CD4-positive, alpha-beta T cell (primary cell): ENCODE data around the gene PSAT1. TPM values are rescaled to one million over a fixed set of nuclear protein-coding genes. Genes with fewer than 3 reads are reported as not detected.

Source experiments
- ATAC-seq: fragments of 200-7000 bp; cut with Tn5 transposase; one replicate; pipeline ENCODE4 v1.10.0; 2022; ENCODE audit warnings: mild to moderate bottlenecking; ENCODE audit not compliant: poor library complexity
- CTCF ChIA-PET: fragments of 350-600 bp; sonication (Branson Sonifier 250); formaldehyde crosslinking; loops from one replicate; lab custom pipeline; 2021; ENCODE audit warnings: antibody characterized with exemption, inconsistent platforms; lab: Charles Lee
- POLR2A ChIA-PET: fragments of 350-600 bp; sonication (Branson Sonifier 250); formaldehyde crosslinking; loops from one replicate; lab custom pipeline; 2021; ENCODE audit warnings: antibody characterized with exemption, inconsistent platforms; lab: Charles Lee
- DNase-seq, 14 experiments: peaks; one replicate each; pipeline ENCODE4 v3.0.0-alpha.2; 2013 to 2020; ENCODE audit warnings: mixed read lengths in 2 of 14
- H3K27ac ChIP-seq, 2 donors: one replicate each; pipeline versions ENCODE4 v1.5.1 to v1.7.0; 2013; ENCODE audit warnings: low read length in 2 of 2, low read depth in 1 of 2, mild to moderate bottlenecking in 1 of 2
- H3K27me3 ChIP-seq, 2 experiments: 1 replicate in 1 of 2; 2 replicates in 1 of 2; pipeline versions ENCODE4 v1.6.1 to v1.7.0; 2013; ENCODE audit warnings: low read length in 2 of 2, control low read depth in 1 of 2, mild to moderate bottlenecking in 1 of 2, moderate library complexity in 1 of 2; ENCODE audit not compliant: insufficient read depth in 2 of 2, control insufficient read depth in 1 of 2
- H3K36me3 ChIP-seq: one replicate; pipeline ENCODE4 v1.6.1; 2013; ENCODE audit warnings: low read length, control low read depth; ENCODE audit not compliant: insufficient read depth
- H3K4me1 ChIP-seq: one replicate; pipeline ENCODE4 v1.6.1; 2013; ENCODE audit warnings: low read length, control low read depth; ENCODE audit not compliant: insufficient read depth
- H3K4me3 ChIP-seq: one replicate; pipeline ENCODE4 v1.5.1; 2013; ENCODE audit warnings: mild to moderate bottlenecking, low read length, moderate library complexity
- H3K9me3 ChIP-seq, 2 experiments: 1 replicate in 1 of 2; 2 replicates in 1 of 2; pipeline versions ENCODE4 v1.6.1 to v1.7.0; 2013; ENCODE audit warnings: low read length in 2 of 2, mild to moderate bottlenecking in 2 of 2, control low read depth in 1 of 2, moderate library complexity in 1 of 2; ENCODE audit not compliant: control insufficient read depth in 1 of 2, insufficient read depth in 1 of 2
- H3K27ac Mint-ChIP-seq: one replicate; pipeline ENCODE4 v1.8.0; 2020; ENCODE audit warnings: mixed read lengths
- H3K27me3 Mint-ChIP-seq: one replicate; pipeline ENCODE4 v1.8.0; 2021; ENCODE audit warnings: mixed read lengths
- H3K36me3 Mint-ChIP-seq: one replicate; pipeline ENCODE4 v1.8.0; 2021; ENCODE audit warnings: low read depth, mixed read lengths
- H3K4me1 Mint-ChIP-seq: one replicate; pipeline ENCODE4 v1.8.0; 2021; ENCODE audit warnings: low read depth, mixed read lengths
- H3K4me3 Mint-ChIP-seq: one replicate; pipeline ENCODE4 v1.8.0; 2020; ENCODE audit warnings: mild to moderate bottlenecking, mixed read lengths
- H3K9me3 Mint-ChIP-seq: one replicate; pipeline ENCODE4 v1.8.0; 2020; ENCODE audit warnings: mixed read lengths
- intact Hi-C, 2 experiments: fragments of 100-400 bp; cut with DNase I in 1 of 2; cut with micrococcal nuclease in 1 of 2; formaldehyde crosslinking; loops; one replicate each; pipeline versions ENCODE4 v1.15.1 to v1.9.0; 2023 to 2025; cut with DNase I, micrococcal nuclease
- total RNA-seq, 174 experiments: library from RNA in 2 of 174; stranded (reverse) in 2 of 174; gene quantifications; one replicate each; pipeline ENCODE4 v1.2.3 and lab custom pipeline; 2021 to 2026
- TF ChIP-seq, protein P1 (sequence below): fragments of 200-600 bp; IDR thresholded peaks from one replicate; pipeline ENCODE4 v1.8.0; 2022; ENCODE audit warnings: antibody characterized with exemption, mild to moderate bottlenecking

Gene PSAT1
- total RNA-seq, 2 experiments from 2014 or later, result 0.30 to 0.61 TPM

GRCh38 chr9:78272307-78272706 lies 24.6 kb upstream of the PSAT1 start:
- Mint-ChIP-seq H3K4me1 (no peaks in the 10 kb centered on the region), H3K4me3 (no peak overlapping the region), H3K27me3 (no peaks in the 10 kb centered on the region), H3K9me3 (no peaks in the 10 kb centered on the region), H3K36me3 (peaks cover 39% of the 10 kb centered on the region), H3K27ac (no peak overlapping the region)
- Histone ChIP-seq H3K27me3 (no peaks in the 10 kb centered on the region), H3K4me1 (no peaks in the 10 kb centered on the region), H3K36me3 (peaks cover 16% of the 10 kb centered on the region), H3K27ac (no peak overlapping the region), H3K4me3 (no peak overlapping the region), H3K9me3 (no peaks in the 10 kb centered on the region)
- ATAC-seq (no peak), DNase-seq (no peak)
- ChIA-PET POLR2A (interaction anchor here (1.1 kb wide), 1 partner anchor 24 kb away, joined by 3 read pairs; the partner anchor contains the start of gene PSAT1), CTCF (no interaction called here)
- TF ChIP-seq, protein P1, sequence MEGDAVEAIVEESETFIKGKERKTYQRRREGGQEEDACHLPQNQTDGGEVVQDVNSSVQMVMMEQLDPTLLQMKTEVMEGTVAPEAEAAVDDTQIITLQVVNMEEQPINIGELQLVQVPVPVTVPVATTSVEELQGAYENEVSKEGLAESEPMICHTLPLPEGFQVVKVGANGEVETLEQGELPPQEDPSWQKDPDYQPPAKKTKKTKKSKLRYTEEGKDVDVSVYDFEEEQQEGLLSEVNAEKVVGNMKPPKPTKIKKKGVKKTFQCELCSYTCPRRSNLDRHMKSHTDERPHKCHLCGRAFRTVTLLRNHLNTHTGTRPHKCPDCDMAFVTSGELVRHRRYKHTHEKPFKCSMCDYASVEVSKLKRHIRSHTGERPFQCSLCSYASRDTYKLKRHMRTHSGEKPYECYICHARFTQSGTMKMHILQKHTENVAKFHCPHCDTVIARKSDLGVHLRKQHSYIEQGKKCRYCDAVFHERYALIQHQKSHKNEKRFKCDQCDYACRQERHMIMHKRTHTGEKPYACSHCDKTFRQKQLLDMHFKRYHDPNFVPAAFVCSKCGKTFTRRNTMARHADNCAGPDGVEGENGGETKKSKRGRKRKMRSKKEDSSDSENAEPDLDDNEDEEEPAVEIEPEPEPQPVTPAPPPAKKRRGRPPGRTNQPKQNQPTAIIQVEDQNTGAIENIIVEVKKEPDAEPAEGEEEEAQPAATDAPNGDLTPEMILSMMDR, result no peak
- intact Hi-C loops, result no loop called here

GRCh38 chr9:78273761-78274160 lies 23.2 kb upstream of the PSAT1 start:
- Mint-ChIP-seq H3K4me3 (no peak overlapping the region), H3K27me3 (no peaks in the 10 kb centered on the region), H3K36me3 (peaks cover 29% of the 10 kb centered on the region), H3K27ac (no peak overlapping the region), H3K9me3 (no peaks in the 10 kb centered on the region), H3K4me1 (peaks cover 9% of the 10 kb centered on the region)
- Histone ChIP-seq H3K4me1 (no peaks in the 10 kb centered on the region), H3K27me3 (no peaks in the 10 kb centered on the region), H3K36me3 (peaks cover 5% of the 10 kb centered on the region), H3K9me3 (no peaks in the 10 kb centered on the region), H3K4me3 (no peak overlapping the region), H3K27ac (no peak overlapping the region)
- POLR2A ChIA-PET, result no interaction called here
- intact Hi-C loops, result no loop called here
- TF ChIP-seq, protein P1, result no peak
- CTCF ChIA-PET, result interaction anchor here (0.5 kb wide), 1 partner anchor 36 kb away, joined by 3 read pairs; no protein-coding TSS in a partner anchor
- no peak for DNase-seq
- ATAC-seq, result no peak

DNA sequence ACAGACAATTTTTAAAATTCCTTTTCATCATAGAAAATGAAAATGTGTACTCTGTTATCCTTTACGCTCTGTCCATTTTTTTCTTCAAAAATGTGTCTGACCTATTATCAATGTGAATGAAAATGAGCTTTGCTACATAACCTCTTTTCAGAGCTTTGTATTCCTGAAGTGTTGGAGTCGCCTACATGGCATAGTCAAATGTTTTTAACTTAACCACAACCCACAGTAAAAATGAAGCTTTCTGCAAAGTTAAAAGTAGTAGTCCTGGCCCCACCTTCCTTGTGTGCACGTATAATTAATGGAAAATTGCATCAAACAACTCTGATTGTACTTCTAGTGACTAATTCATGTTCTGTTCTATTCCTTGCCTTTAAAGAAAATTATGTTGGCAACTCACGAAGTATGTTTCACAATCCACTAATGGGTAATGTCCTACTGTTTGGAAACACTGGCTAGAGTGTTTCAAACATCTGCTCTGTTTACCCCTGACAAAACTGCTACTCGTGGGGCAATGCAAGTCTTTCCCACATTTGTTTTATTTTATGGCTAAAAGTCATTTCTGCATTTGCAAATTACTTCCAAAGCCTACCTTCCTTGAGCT lies 18.6 kb upstream of the PSAT1 start:
- H3K9me3 ChIP-seq, result no peaks in the 10 kb centered on the region
- ATAC-seq (no peak), DNase-seq (no peak)
- H3K27me3 Mint-ChIP-seq, result no peaks in the 10 kb centered on the region
- H3K27ac ChIP-seq, result no peak overlapping the region
- H3K36me3 Mint-ChIP-seq, result peaks cover 5% of the 10 kb centered on the region
- no peak overlapping the region for H3K27ac Mint-ChIP-seq
- POLR2A ChIA-PET, result interaction anchor here (1.8 kb wide), 1 partner anchor 18 kb away, joined by 5 read pairs; the partner anchor contains the start of gene PSAT1
- no peaks in the 10 kb centered on the region for H3K4me1 ChIP-seq
- TF ChIP-seq, protein P1, result no peak
- CTCF ChIA-PET, result no interaction called here
- peaks cover 9% of the 10 kb centered on the region for H3K4me1 Mint-ChIP-seq
- H3K36me3 ChIP-seq, result no peaks in the 10 kb centered on the region
- no peaks in the 10 kb centered on the region for H3K27me3 ChIP-seq
- no peak overlapping the region for H3K4me3 Mint-ChIP-seq
- H3K4me3 ChIP-seq, result no peak overlapping the region
- intact Hi-C loops, result no loop called here
- H3K9me3 Mint-ChIP-seq, result no peaks in the 10 kb centered on the region
